ENCODE results near the gene SIPA1L3. TPM values are rescaled to one million over a fixed set of nuclear protein-coding genes. Genes with fewer than 3 reads are reported as not detected.

SIPA1L3 gene
- total and polyA plus RNA-seq, 2 experiments from 2014 or later, result 15.7 to 54.1 TPM

GRCh38 chr19:38141108-38141507, 234.1 kb downstream of the SIPA1L3 start (continued):
- TF ChIP-seq EZH2phosphoT487 (IDR thresholded peaks at IDR 0.05; ENCODE audit: unreplicated experiment) (no peak), ZNF114 (CRISPR knock-in tag; IDR thresholded peaks at IDR 0.05) (no peak), REST (IDR thresholded peaks at IDR 0.05; ENCODE audit: unreplicated experiment) (no peak), CTCF (conservative IDR thresholded peaks at IDR 0.05; ENCODE audit: low read depth in 2 of 2) (no peak)

- peaks cover 14% of the 10 kb centered on the region for H3K27me3 Mint-ChIP-seq (ENCODE audit: insufficient read depth, low read depth, poor library complexity)
- no peak for TF ChIP-seq JUNB (IDR thresholded peaks at IDR 0.05; ENCODE audit: unreplicated experiment)
- no peak for TF ChIP-seq ZNF462 (CRISPR knock-in tag; IDR thresholded peaks at IDR 0.05)
- no peak for TF ChIP-seq REST (IDR thresholded peaks at IDR 0.05; ENCODE audit: unreplicated experiment)
These were observed 235.4 kb downstream of the SIPA1L3 start for GRCh38 chr19:38142176-38143035.

More at GRCh38 chr19:38142176-38143035, 235.4 kb downstream of the SIPA1L3 start:
- peak; percentile 96 for ATAC-seq
- Histone ChIP-seq H3K27ac (ENCODE audit: low read depth) (no peak overlapping the region), H3K4me2 (no peak overlapping the region), H3K4me1 (ENCODE audit: insufficient read depth) (no peaks in the 10 kb centered on the region), H3K36me3 (ENCODE audit: insufficient read depth) (no peaks in the 10 kb centered on the region), H3K79me2 (replicated peaks; ENCODE audit: insufficient read depth) (no peaks in the 10 kb centered on the region), H2AFZ (no peak overlapping the region), H3K4me3 (no peak overlapping the region), H3K9me2 (ENCODE audit: insufficient read depth) (no peaks in the 10 kb centered on the region), H3K27me3 (ENCODE audit: insufficient read depth) (no peaks in the 10 kb centered on the region), H3F3A (replicated peaks; ENCODE audit: low read depth) (0 out of 2 replicates have a peak, but pooled peaks cover 6% of the 10 kb centered on the region), H4K20me1 (replicated peaks; ENCODE audit: insufficient read depth) (no peaks in the 10 kb centered on the region)
- no peak overlapping the region for H3K27ac Mint-ChIP-seq
- H3K36me3 Mint-ChIP-seq (ENCODE audit: low read depth), result peaks cover 19% of the 10 kb centered on the region
- peaks cover 7% of the 10 kb centered on the region; the same call in 2 of the 3 replicates for H3K4me1 Mint-ChIP-seq
- no peaks in the 10 kb centered on the region for H3K9me3 Mint-ChIP-seq
- peak; percentile 92 for DNase-seq (ENCODE audit: low spot score)
- no peak overlapping the region for H3K4me3 Mint-ChIP-seq

All from GM23338 (cell line).